ENCODE measurements around the gene HS3ST4. TPM values are rescaled to one million over a fixed set of nuclear protein-coding genes. Genes with fewer than 3 reads are reported as not detected.

Gene HS3ST4
- total and polyA plus RNA-seq, 10 of the 15 experiments (the other 5 are each of a cell fraction or from before 2014, with no cell fraction given), result 0.05 TPM; not detected in 9

DNA sequence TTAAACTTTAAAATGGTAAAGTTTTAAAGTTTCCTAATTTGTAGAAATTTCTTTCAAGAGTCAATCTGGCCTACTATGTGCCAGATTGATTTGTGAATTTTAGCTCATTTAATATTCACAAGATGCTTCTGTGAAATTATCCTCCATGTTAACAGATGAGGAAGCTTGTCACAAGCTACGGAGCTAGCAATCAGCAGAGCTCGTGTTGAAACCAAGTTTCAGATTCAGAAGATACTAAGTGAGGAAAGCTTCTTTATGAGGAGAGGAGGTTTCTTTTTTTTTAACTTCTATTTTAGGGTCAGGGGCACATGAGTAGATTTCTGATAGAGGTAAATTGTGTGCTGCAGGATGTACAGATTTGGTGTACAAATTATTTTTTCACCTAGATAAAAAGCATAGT, 135.9 kb downstream of the HS3ST4 start:
- CTCF ChIA-PET, result interaction anchor here (0.6 kb wide), 1 partner anchor 443 kb away, joined by 3 read pairs; no protein-coding TSS in a partner anchor
- RAD21 ChIA-PET (ENCODE audit: unreplicated experiment), result no interaction called here
- SMC1A ChIA-PET (ENCODE audit: uncharacterized antibody, unreplicated experiment), result interaction anchor here (0.5 kb wide), 1 partner anchor 1313 kb away, joined by 3 read pairs; no protein-coding TSS in a partner anchor

More for the DNA sequence above, 135.9 kb downstream of the HS3ST4 start:
- no TSS peak for BruUV-seq (replicated peaks)
- 38% methylated on average over 2 of the region's 2 CpGs for WGBS (ENCODE audit: insufficient coverage, insufficient replicate concordance, low lambda C conversion rate, missing lambda C conversion rate)
- Histone ChIP-seq H3K79me2 (ENCODE audit: control insufficient read depth, insufficient read depth, low read length) (no peaks in the 10 kb centered on the region), H4K20me1 (ENCODE audit: control insufficient read depth, insufficient read depth) (no peaks in the 10 kb centered on the region), H3K36me3 (ENCODE audit: control insufficient read depth in 2 of 2, insufficient read depth in 2 of 2, low read length in 1 of 2) (no peaks in the 10 kb centered on the region), H3K27me3 (replicated peaks in 1 of 2; ENCODE audit: control insufficient read depth in 2 of 2, insufficient read depth in 2 of 2, low read length in 1 of 2) (no peaks in the 10 kb centered on the region), H3K4me2 (ENCODE audit: control insufficient read depth, insufficient read depth) (no peak overlapping the region), H3K4me3 (no peak overlapping the region), H2AFZ (ENCODE audit: control insufficient read depth, low read depth, low read length) (no peak overlapping the region), H3K9me3 (replicated peaks; ENCODE audit: control insufficient read depth, insufficient read depth, low read length) (no peaks in the 10 kb centered on the region), H3K4me1 (ENCODE audit: control insufficient read depth, insufficient read depth, low read length) (no peaks in the 10 kb centered on the region), H3K9ac (ENCODE audit: control insufficient read depth, insufficient read depth, low read length) (no peak overlapping the region), H3K27ac (ENCODE audit: control insufficient read depth, insufficient read depth) (no peak overlapping the region)
- TF ChIP-seq PRDM15 (CRISPR knock-in tag; IDR thresholded peaks at IDR 0.05) (no peak), MTA2 (IDR thresholded peaks at IDR 0.05; ENCODE audit: low read depth) (no peak), BCL11A (IDR thresholded peaks at IDR 0.05; ENCODE audit: low read depth, low read length) (no peak), ASH2L (IDR thresholded peaks at IDR 0.05; ENCODE audit: borderline replicate concordance, low read depth) (no peak), LARP7 (IDR thresholded peaks at IDR 0.05) (no peak), MAX (IDR thresholded peaks at IDR 0.05; ENCODE audit: low read depth, low read length) (no peak), KLF5 (IDR thresholded peaks at IDR 0.05; ENCODE audit: partially characterized antibody) (no peak), BACH1 (IDR thresholded peaks at IDR 0.05; ENCODE audit: borderline replicate concordance) (no peak), TBL1XR1 (IDR thresholded peaks at IDR 0.05; ENCODE audit: low read depth, low read length) (no peak), POLR2AphosphoS5 (IDR thresholded peaks at IDR 0.05; ENCODE audit: low read length) (no peak), CHD1 (IDR thresholded peaks at IDR 0.05; ENCODE audit: low read depth, low read length) (no peak), PBX3 (IDR thresholded peaks at IDR 0.05; ENCODE audit: insufficient replicate concordance, low read depth, low read length) (no peak)
- TF ChIP-seq, protein P1, sequence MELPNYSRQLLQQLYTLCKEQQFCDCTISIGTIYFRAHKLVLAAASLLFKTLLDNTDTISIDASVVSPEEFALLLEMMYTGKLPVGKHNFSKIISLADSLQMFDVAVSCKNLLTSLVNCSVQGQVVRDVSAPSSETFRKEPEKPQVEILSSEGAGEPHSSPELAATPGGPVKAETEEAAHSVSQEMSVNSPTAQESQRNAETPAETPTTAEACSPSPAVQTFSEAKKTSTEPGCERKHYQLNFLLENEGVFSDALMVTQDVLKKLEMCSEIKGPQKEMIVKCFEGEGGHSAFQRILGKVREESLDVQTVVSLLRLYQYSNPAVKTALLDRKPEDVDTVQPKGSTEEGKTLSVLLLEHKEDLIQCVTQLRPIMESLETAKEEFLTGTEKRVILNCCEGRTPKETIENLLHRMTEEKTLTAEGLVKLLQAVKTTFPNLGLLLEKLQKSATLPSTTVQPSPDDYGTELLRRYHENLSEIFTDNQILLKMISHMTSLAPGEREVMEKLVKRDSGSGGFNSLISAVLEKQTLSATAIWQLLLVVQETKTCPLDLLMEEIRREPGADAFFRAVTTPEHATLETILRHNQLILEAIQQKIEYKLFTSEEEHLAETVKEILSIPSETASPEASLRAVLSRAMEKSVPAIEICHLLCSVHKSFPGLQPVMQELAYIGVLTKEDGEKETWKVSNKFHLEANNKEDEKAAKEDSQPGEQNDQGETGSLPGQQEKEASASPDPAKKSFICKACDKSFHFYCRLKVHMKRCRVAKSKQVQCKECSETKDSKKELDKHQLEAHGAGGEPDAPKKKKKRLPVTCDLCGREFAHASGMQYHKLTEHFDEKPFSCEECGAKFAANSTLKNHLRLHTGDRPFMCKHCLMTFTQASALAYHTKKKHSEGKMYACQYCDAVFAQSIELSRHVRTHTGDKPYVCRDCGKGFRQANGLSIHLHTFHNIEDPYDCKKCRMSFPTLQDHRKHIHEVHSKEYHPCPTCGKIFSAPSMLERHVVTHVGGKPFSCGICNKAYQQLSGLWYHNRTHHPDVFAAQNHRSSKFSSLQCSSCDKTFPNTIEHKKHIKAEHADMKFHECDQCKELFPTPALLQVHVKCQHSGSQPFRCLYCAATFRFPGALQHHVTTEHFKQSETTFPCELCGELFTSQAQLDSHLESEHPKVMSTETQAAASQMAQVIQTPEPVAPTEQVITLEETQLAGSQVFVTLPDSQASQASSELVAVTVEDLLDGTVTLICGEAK (IDR thresholded peaks at IDR 0.05; ENCODE audit: borderline replicate concordance), result no peak
- ATAC-seq (no peak), FAIRE-seq (no peak), DNase-seq (ENCODE audit: low read depth, low spot score) (no peak)
- intact Hi-C loops (cut with micrococcal nuclease; ENCODE audit: unreplicated experiment), result no loop called here
- in situ Hi-C loops (cut with MboI), result loop anchor here (25.0 kb wide), 1 partner anchor 1535 kb away; no protein-coding TSS in a partner anchor
- POLR2A ChIA-PET, result no interaction called here

Measured in GM12878 (cell line).